ENCODE data around the gene ACSL6.

Gene ACSL6

DNA sequence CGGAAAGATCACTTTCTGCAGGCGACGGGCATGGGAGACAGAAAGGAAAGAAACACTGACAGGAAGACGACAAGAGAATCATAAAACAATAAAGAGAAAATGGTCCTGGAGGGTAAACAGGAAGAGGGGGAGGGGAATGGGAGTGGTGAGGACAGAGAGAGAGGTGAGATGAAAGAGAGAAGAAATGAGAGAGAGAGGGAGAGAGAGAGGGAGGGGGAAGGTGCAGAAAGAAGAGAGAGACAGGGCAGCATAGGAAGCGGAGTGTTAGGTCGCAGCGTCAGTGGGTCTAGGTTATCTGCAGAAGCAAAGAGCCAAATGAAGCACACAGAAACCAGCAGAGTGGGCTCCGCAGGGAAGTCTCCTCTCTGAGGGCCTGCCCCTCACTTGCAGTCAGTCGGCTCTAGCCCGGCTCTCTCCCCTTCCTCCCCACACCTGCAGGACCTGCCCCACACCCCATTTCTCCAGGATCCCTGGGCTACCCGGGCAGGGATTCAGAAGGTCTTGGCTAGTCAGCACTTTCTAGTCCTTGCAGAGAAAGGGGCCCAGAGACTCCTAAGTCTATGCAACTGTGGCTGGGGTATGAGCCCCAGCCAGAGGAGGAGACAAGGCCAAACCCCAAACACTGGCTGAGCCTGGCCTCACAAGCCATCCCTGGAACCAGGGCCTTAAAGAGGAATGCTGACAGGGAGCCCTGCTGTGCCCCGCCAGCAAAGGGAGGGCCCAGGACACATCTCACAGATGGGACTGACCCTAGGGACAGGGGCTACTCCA lies 36.3 kb downstream of the ACSL6 start:
- no peak for DNase-seq

GRCh38 chr5:131974622-131974955 lies 36.9 kb downstream of the ACSL6 start:
- no peak for DNase-seq

DNA sequence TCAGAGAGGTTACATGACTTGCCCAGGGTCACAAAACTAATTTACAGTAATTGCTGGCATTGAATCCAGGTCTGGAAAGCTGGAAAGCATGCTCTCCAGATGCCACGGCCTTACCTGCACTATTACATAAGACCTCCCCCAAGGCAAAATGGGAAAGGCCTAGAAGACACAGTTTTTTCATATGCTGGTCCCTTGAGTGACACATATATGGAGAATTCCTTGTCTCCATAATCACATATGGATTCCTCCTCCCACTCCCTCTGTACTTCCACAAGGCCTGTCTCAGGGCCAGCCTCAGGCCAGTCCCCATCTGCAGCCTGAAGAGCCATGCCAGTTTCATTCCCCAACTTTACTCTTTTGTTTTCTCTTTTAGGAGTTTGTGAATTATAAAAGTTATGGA lies 37.4 kb downstream of the ACSL6 start:
- no peak for DNase-seq

GRCh38 chr5:131973089-131973712 lies 38.3 kb downstream of the ACSL6 start:
- no peak for DNase-seq

GRCh38 chr5:131968396-131968954 lies 43.0 kb downstream of the ACSL6 start:
- no peak for DNase-seq

GRCh38 chr5:131966551-131966950 lies 44.9 kb downstream of the ACSL6 start:
- DNase-seq: no peak

- no peak for DNase-seq
These were observed 45.5 kb downstream of the ACSL6 start for GRCh38 chr5:131965826-131966415.

- DNase-seq: no peak
These were observed 51.6 kb downstream of the ACSL6 start for GRCh38 chr5:131959906-131960305.

- no peak for DNase-seq
These were observed 52.3 kb downstream of the ACSL6 start for GRCh38 chr5:131959136-131959535.

GRCh38 chr5:131957721-131958441 lies 53.6 kb downstream of the ACSL6 start:
- DNase-seq: peak in 1 of 2 donors; percentile 36

GRCh38 chr5:131953969-131954368 lies 57.5 kb downstream of the ACSL6 start:
- DNase-seq: no peak

GRCh38 chr5:131952301-131952857 lies 59.1 kb downstream of the ACSL6 start:
- no peak for DNase-seq

GRCh38 chr5:131950706-131951105 lies 60.8 kb downstream of the ACSL6 start:
- no peak for DNase-seq

- DNase-seq: no peak
These were observed 64.0 kb downstream of the ACSL6 start for GRCh38 chr5:131947445-131947844.

DNA sequence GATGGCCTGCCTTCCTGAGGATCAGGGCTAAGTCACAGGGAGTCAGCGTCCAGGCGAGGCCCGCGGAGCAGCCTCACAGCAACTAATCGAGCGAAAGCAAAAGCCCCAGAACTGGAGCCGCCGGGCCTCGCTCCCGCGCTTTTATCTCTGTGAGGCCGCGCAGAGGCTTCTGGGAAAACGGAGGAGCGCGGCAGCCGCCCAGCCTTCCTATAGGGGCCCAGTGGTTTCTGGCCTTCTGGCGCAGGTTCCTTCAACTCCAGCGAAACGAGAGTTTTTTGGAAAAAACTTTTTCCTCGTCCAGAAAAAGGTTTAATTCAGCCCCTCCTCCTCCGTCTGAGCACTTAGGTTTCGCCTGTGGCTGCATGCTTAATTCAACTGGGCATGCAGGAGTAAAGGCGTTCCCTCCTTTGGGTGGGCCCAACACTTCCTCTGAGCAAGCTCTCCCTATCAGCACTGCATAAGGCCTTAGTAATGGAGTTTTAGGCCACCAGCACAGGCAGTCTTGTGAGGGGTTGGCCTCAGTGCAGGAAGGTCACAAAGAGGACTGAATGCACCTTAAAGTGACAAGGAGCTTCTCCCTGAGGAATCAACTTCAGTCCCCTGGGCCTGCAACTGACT lies 65.8 kb downstream of the ACSL6 start, which contains the start of gene MEIKIN:
MEIKIN (minus strand) TSS at position 113 of the 618 bp plus-strand sequence. CDS start 158 bp downstream, outside the sequence.
- no peak for DNase-seq

GRCh38 chr5:131944702-131945550 lies 66.5 kb downstream of the ACSL6 start:
- no peak for DNase-seq

DNA sequence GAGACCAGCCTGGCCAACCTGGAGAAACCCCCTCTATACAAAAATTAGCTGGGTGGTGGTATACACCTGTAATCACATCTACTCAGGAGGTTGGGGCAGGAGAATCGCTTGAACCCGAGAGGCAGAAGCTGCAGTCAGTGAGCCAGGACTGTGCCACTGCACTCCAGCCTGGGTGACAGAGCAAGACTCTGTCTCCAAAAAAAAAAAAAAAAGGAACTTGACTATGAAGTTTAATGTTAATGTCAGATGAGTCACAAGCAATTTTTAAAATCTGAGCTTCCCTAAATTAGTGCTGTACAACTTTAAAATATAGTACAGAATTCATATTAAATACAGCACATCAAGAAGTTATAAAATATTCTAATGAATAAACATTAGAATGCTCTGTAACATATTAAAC lies 67.5 kb downstream of the ACSL6 start:
- no peak for DNase-seq

DNA sequence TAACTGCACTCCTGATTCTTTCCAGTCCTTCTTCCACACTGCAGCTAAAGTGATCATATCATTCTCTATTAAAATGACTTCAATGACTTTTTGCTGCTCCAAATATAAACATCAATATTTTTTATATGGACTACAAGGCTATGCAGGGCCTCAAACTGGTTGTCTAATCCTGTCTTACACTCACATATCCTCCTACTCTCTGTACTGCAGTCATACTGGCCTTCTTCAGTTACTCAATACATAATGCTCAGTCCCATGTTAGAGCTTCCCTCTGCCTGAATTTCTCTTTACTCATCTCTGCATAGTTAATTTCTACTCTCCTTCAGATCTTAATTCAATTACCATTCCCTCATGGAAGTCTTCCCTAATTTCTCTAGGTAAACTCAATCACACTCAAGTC lies 69.4 kb downstream of the ACSL6 start:
- DNase-seq: no peak

GRCh38 chr5:131939690-131940345 lies 71.6 kb downstream of the ACSL6 start:
- no peak for DNase-seq

DNA sequence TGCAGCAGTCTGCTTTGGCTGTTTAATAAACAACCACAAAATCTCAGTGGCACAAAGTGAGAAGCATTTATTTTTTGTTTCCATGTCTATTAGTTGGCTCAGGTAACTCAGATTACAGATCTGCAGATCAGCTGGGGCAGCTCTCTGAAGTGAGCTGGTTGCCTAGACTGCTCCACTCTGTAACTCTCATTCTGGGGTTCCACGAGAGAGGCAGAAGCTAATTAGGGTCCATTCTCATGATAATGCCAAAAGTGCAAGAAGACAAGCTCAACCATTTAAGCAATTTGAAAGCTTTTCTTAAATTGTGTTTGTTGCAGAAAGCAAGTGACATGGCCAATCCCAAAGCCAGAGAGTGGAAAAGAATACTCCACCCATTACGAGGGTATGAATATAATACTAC lies 79.2 kb downstream of the ACSL6 start:
- no peak for DNase-seq

- DNase-seq: no peak
These were observed 82.5 kb downstream of the ACSL6 start for GRCh38 chr5:131928957-131929356.
